SK-N-SH (cell line): ENCODE results near the gene SMURF1.

ENCODE experiments used
- EP300 ChIP-seq, 2 experiments: IDR thresholded peaks; 2 replicates each; pipeline versions ENCODE4 v1.4.0 to v1.6.1; 2012; ENCODE audit warnings: borderline replicate concordance in 1 of 2, low read depth in 1 of 2, low read length in 1 of 2
- FOSL2 ChIP-seq: IDR thresholded peaks from 2 replicates; pipeline ENCODE4 v1.4.0; 2012; ENCODE audit warnings: low read depth, mild to moderate bottlenecking, moderate library complexity, borderline replicate concordance
- FOXM1 ChIP-seq: IDR thresholded peaks from 2 replicates; pipeline ENCODE4 v1.4.0; 2012; ENCODE audit warnings: low read depth, mild to moderate bottlenecking
- MXI1 ChIP-seq: IDR thresholded peaks from 2 replicates; pipeline ENCODE4 v1.6.1; 2012; ENCODE audit warnings: mild to moderate bottlenecking, low read depth, low read length, improper control_type of control experiment
- NRF1 ChIP-seq: IDR thresholded peaks from 2 replicates; pipeline ENCODE4 v1.6.1; 2012; ENCODE audit warnings: low read depth, mild to moderate bottlenecking, low read length
- POLR2AphosphoS5 ChIP-seq: IDR thresholded peaks from 2 replicates; pipeline ENCODE4 v1.6.1; 2012; ENCODE audit warnings: low read depth, low read length
- TF ChIP-seq, protein P1 (sequence below): fragments of 200-600 bp; sonication (generic); IDR thresholded peaks from 2 replicates; pipeline ENCODE4 v1.6.1; 2017; ENCODE audit warnings: antibody characterized with exemption, mild to moderate bottlenecking, moderate library complexity
- TF ChIP-seq, protein P2 (sequence below): IDR thresholded peaks from 2 replicates; pipeline ENCODE4 v1.4.0; 2012; ENCODE audit warnings: low read depth
- TF ChIP-seq, protein P3 (sequence below): fragments of 150-350 bp; IDR thresholded peaks from 2 replicates; pipeline ENCODE4 v1.6.1; 2016; ENCODE audit warnings: mild to moderate bottlenecking, low read depth, low read length
- TF ChIP-seq, protein P4 (sequence below): IDR thresholded peaks from 2 replicates; pipeline ENCODE4; 2012

DNA sequence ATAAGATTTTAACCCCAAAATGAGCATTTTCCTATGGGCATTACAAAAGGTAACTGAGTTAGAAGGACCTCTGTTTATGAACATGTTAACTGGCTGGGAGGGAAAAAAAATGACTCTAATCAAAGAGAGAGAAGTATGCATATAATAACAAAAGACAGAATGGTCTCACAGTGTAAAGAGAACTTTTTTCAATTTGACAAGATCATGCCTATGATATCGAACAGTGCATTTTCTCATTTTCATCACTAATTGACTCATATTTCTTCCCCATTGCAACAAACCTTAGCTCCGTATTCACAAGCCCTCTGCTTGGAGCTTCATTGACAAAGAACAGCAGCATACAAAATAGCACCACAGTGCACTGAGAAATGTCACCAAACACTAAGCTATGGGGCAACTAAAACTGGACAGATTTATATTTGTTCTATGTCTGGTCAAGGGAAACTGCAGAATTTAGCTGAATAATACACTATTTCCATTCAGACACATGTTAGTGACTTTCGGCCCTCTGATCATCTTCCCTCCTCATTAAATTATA is 45.6 kb downstream of the SMURF1 start:
- TF ChIP-seq FOSL2 (no peak), EP300 (IDR thresholded peaks at IDR 0.05; ENCODE audit: borderline replicate concordance in 1 of 2, low read depth in 1 of 2, low read length in 1 of 2) (no peak), FOXM1 (no peak), NRF1 (no peak), MXI1 (no peak), POLR2AphosphoS5 (no peak)
- TF ChIP-seq, protein P1, sequence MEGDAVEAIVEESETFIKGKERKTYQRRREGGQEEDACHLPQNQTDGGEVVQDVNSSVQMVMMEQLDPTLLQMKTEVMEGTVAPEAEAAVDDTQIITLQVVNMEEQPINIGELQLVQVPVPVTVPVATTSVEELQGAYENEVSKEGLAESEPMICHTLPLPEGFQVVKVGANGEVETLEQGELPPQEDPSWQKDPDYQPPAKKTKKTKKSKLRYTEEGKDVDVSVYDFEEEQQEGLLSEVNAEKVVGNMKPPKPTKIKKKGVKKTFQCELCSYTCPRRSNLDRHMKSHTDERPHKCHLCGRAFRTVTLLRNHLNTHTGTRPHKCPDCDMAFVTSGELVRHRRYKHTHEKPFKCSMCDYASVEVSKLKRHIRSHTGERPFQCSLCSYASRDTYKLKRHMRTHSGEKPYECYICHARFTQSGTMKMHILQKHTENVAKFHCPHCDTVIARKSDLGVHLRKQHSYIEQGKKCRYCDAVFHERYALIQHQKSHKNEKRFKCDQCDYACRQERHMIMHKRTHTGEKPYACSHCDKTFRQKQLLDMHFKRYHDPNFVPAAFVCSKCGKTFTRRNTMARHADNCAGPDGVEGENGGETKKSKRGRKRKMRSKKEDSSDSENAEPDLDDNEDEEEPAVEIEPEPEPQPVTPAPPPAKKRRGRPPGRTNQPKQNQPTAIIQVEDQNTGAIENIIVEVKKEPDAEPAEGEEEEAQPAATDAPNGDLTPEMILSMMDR = no peak
- TF ChIP-seq, protein P2, sequence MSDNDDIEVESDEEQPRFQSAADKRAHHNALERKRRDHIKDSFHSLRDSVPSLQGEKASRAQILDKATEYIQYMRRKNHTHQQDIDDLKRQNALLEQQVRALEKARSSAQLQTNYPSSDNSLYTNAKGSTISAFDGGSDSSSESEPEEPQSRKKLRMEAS = no peak
- TF ChIP-seq, protein P3, sequence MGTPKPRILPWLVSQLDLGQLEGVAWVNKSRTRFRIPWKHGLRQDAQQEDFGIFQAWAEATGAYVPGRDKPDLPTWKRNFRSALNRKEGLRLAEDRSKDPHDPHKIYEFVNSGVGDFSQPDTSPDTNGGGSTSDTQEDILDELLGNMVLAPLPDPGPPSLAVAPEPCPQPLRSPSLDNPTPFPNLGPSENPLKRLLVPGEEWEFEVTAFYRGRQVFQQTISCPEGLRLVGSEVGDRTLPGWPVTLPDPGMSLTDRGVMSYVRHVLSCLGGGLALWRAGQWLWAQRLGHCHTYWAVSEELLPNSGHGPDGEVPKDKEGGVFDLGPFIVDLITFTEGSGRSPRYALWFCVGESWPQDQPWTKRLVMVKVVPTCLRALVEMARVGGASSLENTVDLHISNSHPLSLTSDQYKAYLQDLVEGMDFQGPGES = no peak
- TF ChIP-seq, protein P4, sequence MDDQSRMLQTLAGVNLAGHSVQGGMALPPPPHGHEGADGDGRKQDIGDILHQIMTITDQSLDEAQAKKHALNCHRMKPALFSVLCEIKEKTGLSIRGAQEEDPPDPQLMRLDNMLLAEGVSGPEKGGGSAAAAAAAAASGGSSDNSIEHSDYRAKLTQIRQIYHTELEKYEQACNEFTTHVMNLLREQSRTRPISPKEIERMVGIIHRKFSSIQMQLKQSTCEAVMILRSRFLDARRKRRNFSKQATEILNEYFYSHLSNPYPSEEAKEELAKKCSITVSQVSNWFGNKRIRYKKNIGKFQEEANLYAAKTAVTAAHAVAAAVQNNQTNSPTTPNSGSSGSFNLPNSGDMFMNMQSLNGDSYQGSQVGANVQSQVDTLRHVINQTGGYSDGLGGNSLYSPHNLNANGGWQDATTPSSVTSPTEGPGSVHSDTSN = no peak
